ENCODE data around the gene SREBF1.

- TF ChIP-seq MTA3 (IDR thresholded peaks at IDR 0.05; ENCODE audit: borderline replicate concordance, low read length) (no peak), PAX5 (IDR thresholded peaks at IDR 0.05; ENCODE audit: borderline replicate concordance, low read depth, low read length) (no peak), JUNB (IDR thresholded peaks at IDR 0.05) (no peak), NBN (IDR thresholded peaks at IDR 0.05) (no peak), REST (IDR thresholded peaks at IDR 0.05; ENCODE audit: low read depth, low read length) (no peak), POLR2A (IDR thresholded peaks at IDR 0.05; ENCODE audit: low read depth, low read length) (no peak), CTCF (IDR thresholded peaks at IDR 0.05 in 2 of 3, conservative IDR thresholded peaks at IDR 0.05 in 1 of 3; ENCODE audit: control insufficient read depth in 2 of 3, extremely low read depth in 1 of 3, insufficient read depth in 1 of 3, low read depth in 3 of 3, low read length in 3 of 3) (no peak), ZZZ3 (IDR thresholded peaks at IDR 0.05; ENCODE audit: control insufficient read depth, insufficient read length, low read depth) (no peak), BRCA1 (IDR thresholded peaks at IDR 0.05; ENCODE audit: low read depth, low read length) (no peak)
- TF ChIP-seq, protein P1, sequence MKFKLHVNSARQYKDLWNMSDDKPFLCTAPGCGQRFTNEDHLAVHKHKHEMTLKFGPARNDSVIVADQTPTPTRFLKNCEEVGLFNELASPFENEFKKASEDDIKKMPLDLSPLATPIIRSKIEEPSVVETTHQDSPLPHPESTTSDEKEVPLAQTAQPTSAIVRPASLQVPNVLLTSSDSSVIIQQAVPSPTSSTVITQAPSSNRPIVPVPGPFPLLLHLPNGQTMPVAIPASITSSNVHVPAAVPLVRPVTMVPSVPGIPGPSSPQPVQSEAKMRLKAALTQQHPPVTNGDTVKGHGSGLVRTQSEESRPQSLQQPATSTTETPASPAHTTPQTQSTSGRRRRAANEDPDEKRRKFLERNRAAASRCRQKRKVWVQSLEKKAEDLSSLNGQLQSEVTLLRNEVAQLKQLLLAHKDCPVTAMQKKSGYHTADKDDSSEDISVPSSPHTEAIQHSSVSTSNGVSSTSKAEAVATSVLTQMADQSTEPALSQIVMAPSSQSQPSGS (IDR thresholded peaks at IDR 0.05; ENCODE audit: low read length): no peak
- TF ChIP-seq, protein P2, sequence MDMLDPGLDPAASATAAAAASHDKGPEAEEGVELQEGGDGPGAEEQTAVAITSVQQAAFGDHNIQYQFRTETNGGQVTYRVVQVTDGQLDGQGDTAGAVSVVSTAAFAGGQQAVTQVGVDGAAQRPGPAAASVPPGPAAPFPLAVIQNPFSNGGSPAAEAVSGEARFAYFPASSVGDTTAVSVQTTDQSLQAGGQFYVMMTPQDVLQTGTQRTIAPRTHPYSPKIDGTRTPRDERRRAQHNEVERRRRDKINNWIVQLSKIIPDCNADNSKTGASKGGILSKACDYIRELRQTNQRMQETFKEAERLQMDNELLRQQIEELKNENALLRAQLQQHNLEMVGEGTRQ (IDR thresholded peaks at IDR 0.05; ENCODE audit: borderline replicate concordance, low read depth, low read length): peak; percentile 79
- TF ChIP-seq, protein P3, sequence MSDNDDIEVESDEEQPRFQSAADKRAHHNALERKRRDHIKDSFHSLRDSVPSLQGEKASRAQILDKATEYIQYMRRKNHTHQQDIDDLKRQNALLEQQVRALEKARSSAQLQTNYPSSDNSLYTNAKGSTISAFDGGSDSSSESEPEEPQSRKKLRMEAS (IDR thresholded peaks at IDR 0.05; ENCODE audit: low read depth, low read length): peak; percentile 40; the same call in 1 of the 2 replicates
Observed at GRCh38 chr17:17849147-17849820, 12.5 kb upstream of the SREBF1 start.

Measured in GM12878 (cell line).